Activated CD8-positive, alpha-beta T cell treated with anti-CD3 and anti-CD28 coated beads for 36 hours (primary cell): ENCODE data around the gene CCNB1. TPM values are rescaled to one million over a fixed set of nuclear protein-coding genes. Genes with fewer than 3 reads are reported as not detected.

Experiments used
- ATAC-seq: fragments of 200-7000 bp; cut with Tn5 transposase; one replicate; pipeline ENCODE4 v1.10.0; 2021; ENCODE audit warnings: mild to moderate bottlenecking, moderate library complexity
- CTCF ChIA-PET: fragments of 350-600 bp; sonication (Branson Sonifier 250); formaldehyde crosslinking; loops from one replicate; lab custom pipeline; 2021; ENCODE audit warnings: antibody characterized with exemption; lab: Charles Lee
- POLR2A ChIA-PET: fragments of 350-600 bp; sonication (Branson Sonifier 250); formaldehyde crosslinking; loops from one replicate; lab custom pipeline; 2021; ENCODE audit warnings: antibody characterized with exemption; lab: Charles Lee
- DNase-seq: peaks from one replicate; pipeline ENCODE4 v3.0.0-alpha.2; 2020
- H3K27ac Mint-ChIP-seq: one replicate; pipeline ENCODE4 v1.8.0; 2021; ENCODE audit warnings: mild to moderate bottlenecking, mixed read lengths
- H3K27me3 Mint-ChIP-seq: one replicate; pipeline ENCODE4 v1.8.0; 2021; ENCODE audit warnings: mixed read lengths
- H3K36me3 Mint-ChIP-seq: one replicate; pipeline ENCODE4 v1.8.0; 2021; ENCODE audit warnings: low read depth, mixed read lengths
- H3K4me1 Mint-ChIP-seq: one replicate; pipeline ENCODE4 v1.8.0; 2021; ENCODE audit warnings: low read depth, mixed read lengths
- H3K4me3 Mint-ChIP-seq: one replicate; pipeline ENCODE4 v1.8.0; 2021; ENCODE audit warnings: mild to moderate bottlenecking, moderate library complexity, mixed read lengths
- H3K9me3 Mint-ChIP-seq: one replicate; pipeline ENCODE4 v1.8.0; 2021; ENCODE audit warnings: mixed read lengths
- CTCF ChIP-seq: fragments of 200-600 bp; IDR thresholded peaks from one replicate; pipeline ENCODE4 v1.8.0; 2022; ENCODE audit warnings: antibody characterized with exemption, mild to moderate bottlenecking
- intact Hi-C: fragments of 100-400 bp; cut with micrococcal nuclease; formaldehyde crosslinking; loops from one replicate; pipeline ENCODE4 v1.10.0; 2022
- total RNA-seq, 2 experiments: library from RNA; stranded (reverse); gene quantifications; one replicate each; pipeline ENCODE4 v1.2.3, GENCODE V29; 2021

Gene CCNB1
- total RNA-seq, 2 experiments from 2014 or later, result 167 to 175 TPM

GRCh38 chr5:69212022-69212421, 45.1 kb downstream of the CCNB1 start:
- Mint-ChIP-seq H3K9me3 (no peaks in the 10 kb centered on the region), H3K4me3 (no peak overlapping the region), H3K36me3 (peaks cover 23% of the 10 kb centered on the region), H3K27ac (peak overlapping the region; percentile 8), H3K4me1 (peaks cover 6% of the 10 kb centered on the region), H3K27me3 (no peaks in the 10 kb centered on the region)
- ChIA-PET CTCF (interaction anchor here (0.6 kb wide), 1 partner anchor 638 kb away, joined by 3 read pairs; no protein-coding TSS in a partner anchor), POLR2A (interaction anchor here (1.4 kb wide), 1 partner anchor 10 kb away, joined by 3 read pairs; no protein-coding TSS in a partner anchor)
- DNase-seq, result no peak
- intact Hi-C loops, result no loop called here
- no peak for ATAC-seq
- no peak for TF ChIP-seq CTCF

GRCh38 chr5:69213513-69214215, 46.7 kb downstream of the CCNB1 start:
- CTCF ChIA-PET, result interaction anchor here (1.0 to 1.4 kb wide), 2 partner anchors 12 to 120 kb away, joined by 3 read pairs; partner anchors contain the start of gene SLC30A5
- peaks cover 21% of the 10 kb centered on the region for H3K36me3 Mint-ChIP-seq
- no peak for TF ChIP-seq CTCF
- POLR2A ChIA-PET, result interaction anchor here (1.1 to 1.5 kb wide), 2 partner anchors 9 to 24 kb away, joined by 4 read pairs; partner anchors contain the start of gene CENPH
- ATAC-seq, result no peak
- intact Hi-C loops, result no loop called here
- no peaks in the 10 kb centered on the region for H3K9me3 Mint-ChIP-seq
- no peak for DNase-seq
- no peaks in the 10 kb centered on the region for H3K27me3 Mint-ChIP-seq
- H3K4me3 Mint-ChIP-seq, result no peak overlapping the region
- peaks cover 9% of the 10 kb centered on the region for H3K4me1 Mint-ChIP-seq
- no peak overlapping the region for H3K27ac Mint-ChIP-seq

- H3K4me1 Mint-ChIP-seq, result peaks cover 16% of the 10 kb centered on the region
These were observed 50.2 kb downstream of the CCNB1 start for GRCh38 chr5:69217151-69217511.

GRCh38 chr5:69217548-69218526, 50.9 kb downstream of the CCNB1 start:
- Mint-ChIP-seq H3K36me3 (peaks cover 15% of the 10 kb centered on the region), H3K9me3 (peaks cover 1% of the 10 kb centered on the region), H3K27me3 (no peaks in the 10 kb centered on the region), H3K4me1 (peaks cover 19% of the 10 kb centered on the region), H3K4me3 (peak overlapping the region; percentile 88), H3K27ac (peak overlapping the region; percentile 93)
- CTCF ChIA-PET, result no interaction called here
- ATAC-seq (peak; percentile 92), DNase-seq (peak; percentile 98)
- no peak for TF ChIP-seq CTCF
- intact Hi-C loops, result no loop called here
- POLR2A ChIA-PET, result interaction anchor here (0.9 kb wide), 1 partner anchor 16 kb away, joined by 4 read pairs; the partner anchor contains the start of gene CDK7

More at GRCh38 chr5:69217151-69217511, 50.2 kb downstream of the CCNB1 start:
- intact Hi-C loops, result no loop called here
- Mint-ChIP-seq H3K9me3 (peaks cover 1% of the 10 kb centered on the region), H3K27ac (peak overlapping the region; percentile 93), H3K36me3 (peaks cover 15% of the 10 kb centered on the region), H3K27me3 (no peaks in the 10 kb centered on the region), H3K4me3 (peak overlapping the region; percentile 88)
- CTCF ChIA-PET, result no interaction called here
- POLR2A ChIA-PET, result no interaction called here
- ATAC-seq (no peak), DNase-seq (no peak)
- no peak for TF ChIP-seq CTCF
